Ovary (tissue), 9 donors: ENCODE data around the gene C12orf57. TPM values are rescaled to one million over a fixed set of nuclear protein-coding genes. Genes with fewer than 3 reads are reported as not detected.

Experiments used
- DNase-seq, 5 donors: peaks; one replicate each; pipeline ENCODE4 v3.0.0-alpha.2; 2019 to 2020
- H3K27ac ChIP-seq, 2 donors: fragments of 200-600 bp; one replicate each; pipeline versions ENCODE4 v1.5.1 to v1.8.0; 2019 to 2022
- H3K27me3 ChIP-seq: fragments of 200-600 bp; one replicate; pipeline ENCODE4 v1.8.0; 2022
- H3K36me3 ChIP-seq: fragments of 200-600 bp; sonication (generic); one replicate; pipeline ENCODE4 v1.5.1; 2019
- H3K4me1 ChIP-seq: one replicate; pipeline ENCODE4 v1.8.1; 2013; ENCODE audit warnings: mild to moderate bottlenecking, moderate library complexity; ENCODE audit not compliant: insufficient read depth
- H3K4me3 ChIP-seq: fragments of 200-600 bp; sonication (generic); one replicate; pipeline ENCODE4 v1.5.1; 2017
- H3K9me3 ChIP-seq, 2 donors: fragments of 200-600 bp in 1 of 2; sonication (generic) in 1 of 2; one replicate each; pipeline versions ENCODE4 v1.5.1 to v1.8.1; 2013 to 2019; ENCODE audit warnings: mild to moderate bottlenecking in 1 of 2, moderate library complexity in 1 of 2
- EP300 ChIP-seq: sonication (generic); formaldehyde crosslinking; IDR thresholded peaks from one replicate; pipeline ENCODE4 v1.6.1; 2017; ENCODE audit warnings: antibody characterized with exemption
- POLR2A ChIP-seq: fragments of 450-650 bp; IDR thresholded peaks from one replicate; pipeline ENCODE4 v1.6.1; 2017; ENCODE audit warnings: antibody characterized with exemption, mild to moderate bottlenecking, moderate library complexity
- WGBS, 3 donors: extraction: QIAGEN DNeasy Blood & Tissue Kit in 1 of 3; methylation state at CpG; one replicate each; pipeline versions ENCODE4 v1.1.5 to v1.1.7; 2013 to 2017; 5-methylcytosine and 5-hydroxymethylcytosine counted together
- intact Hi-C, 4 donors: fragments of 100-400 bp; cut with DNase I; formaldehyde crosslinking; loops; one replicate each; pipeline versions ENCODE4 v1.11.0 to v1.15.1; 2022 to 2023
- polyA plus RNA-seq, 2 donors: library from polyadenylated mRNA; stranded (reverse); fragments of 200-250 nt in 1 of 2; fragments of 350-450 nt in 1 of 2; fragmentation: Illumina TruSeq in 1 of 2; extraction: RNeasy Lipid Tissue Mini Kit (QIAGEN cat#74804) in 1 of 2; gene quantifications; one replicate each; pipeline ENCODE4 v1.2.3, GENCODE V29; 2013 to 2014
- total RNA-seq, 7 donors: library from RNA; depleted of rRNA in 2 of 7; stranded (reverse); fragments of >200 nt in 2 of 7; fragmentation: NEBNext Ultra II Directional in 3 of 7; extraction: Animal tissue kit (Norgen Biotek cat#: 25700) in 3 of 7; gene quantifications; one replicate each; pipeline versions ENCODE4 v1.1.0 to v1.2.4, GENCODE V29; 2016 to 2023
- TF ChIP-seq, protein P1 (sequence below), 3 donors: fragments of 450-650 bp in 2 of 3; fragments of 200-600 bp in 1 of 3; IDR thresholded peaks; one replicate each; pipeline versions ENCODE4 v1.5.1 to v1.8.0; 2016 to 2022; ENCODE audit warnings: antibody characterized with exemption in 3 of 3, mild to moderate bottlenecking in 1 of 3
- donor health status: DM: no; HTN: no; CAD: no; lungs with moderate emphysema.
- donor health status: DM: no; HTN: no; CAD: no.
- donor health status: Bipolar disorder and iron deficiency.
- donor health status: DM: yes; HTN: yes; CAD: no.
- donor health status: DM: no; HTN: no; CAD: no.
- donor health status: DM: yes; HTN: yes; CAD: no.

Gene C12orf57
- total and polyA plus RNA-seq, 9 donors = 40.3 to 1,838 (median 633) TPM

DNA sequence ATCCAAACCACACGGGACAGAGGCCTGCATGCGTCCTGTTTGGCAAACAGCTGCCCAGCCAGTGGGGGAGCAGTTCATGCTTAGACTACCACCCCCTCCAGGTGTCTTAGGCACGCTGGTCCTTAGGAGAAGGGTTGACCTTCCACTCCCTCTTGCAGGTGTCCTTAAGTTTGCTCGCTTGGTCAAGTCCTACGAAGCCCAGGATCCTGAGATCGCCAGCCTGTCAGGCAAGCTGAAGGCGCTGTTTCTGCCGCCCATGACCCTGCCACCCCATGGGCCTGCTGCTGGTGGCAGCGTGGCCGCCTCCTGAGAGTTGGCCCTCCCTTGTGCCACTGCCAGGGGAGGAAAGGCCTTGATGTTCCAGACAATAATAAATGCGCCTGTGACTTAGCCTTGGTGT lies 1.8 kb downstream of the C12orf57 start:
- 79 to 84% (median 82%) methylated on average over 11 of the region's 11 CpGs for WGBS, 3 donors
- TF ChIP-seq EP300 (no peak), POLR2A (no peak)
- TF ChIP-seq, protein P1, sequence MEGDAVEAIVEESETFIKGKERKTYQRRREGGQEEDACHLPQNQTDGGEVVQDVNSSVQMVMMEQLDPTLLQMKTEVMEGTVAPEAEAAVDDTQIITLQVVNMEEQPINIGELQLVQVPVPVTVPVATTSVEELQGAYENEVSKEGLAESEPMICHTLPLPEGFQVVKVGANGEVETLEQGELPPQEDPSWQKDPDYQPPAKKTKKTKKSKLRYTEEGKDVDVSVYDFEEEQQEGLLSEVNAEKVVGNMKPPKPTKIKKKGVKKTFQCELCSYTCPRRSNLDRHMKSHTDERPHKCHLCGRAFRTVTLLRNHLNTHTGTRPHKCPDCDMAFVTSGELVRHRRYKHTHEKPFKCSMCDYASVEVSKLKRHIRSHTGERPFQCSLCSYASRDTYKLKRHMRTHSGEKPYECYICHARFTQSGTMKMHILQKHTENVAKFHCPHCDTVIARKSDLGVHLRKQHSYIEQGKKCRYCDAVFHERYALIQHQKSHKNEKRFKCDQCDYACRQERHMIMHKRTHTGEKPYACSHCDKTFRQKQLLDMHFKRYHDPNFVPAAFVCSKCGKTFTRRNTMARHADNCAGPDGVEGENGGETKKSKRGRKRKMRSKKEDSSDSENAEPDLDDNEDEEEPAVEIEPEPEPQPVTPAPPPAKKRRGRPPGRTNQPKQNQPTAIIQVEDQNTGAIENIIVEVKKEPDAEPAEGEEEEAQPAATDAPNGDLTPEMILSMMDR (IDR thresholded peaks at IDR 0.05) = no peak
- no peak for DNase-seq

DNA sequence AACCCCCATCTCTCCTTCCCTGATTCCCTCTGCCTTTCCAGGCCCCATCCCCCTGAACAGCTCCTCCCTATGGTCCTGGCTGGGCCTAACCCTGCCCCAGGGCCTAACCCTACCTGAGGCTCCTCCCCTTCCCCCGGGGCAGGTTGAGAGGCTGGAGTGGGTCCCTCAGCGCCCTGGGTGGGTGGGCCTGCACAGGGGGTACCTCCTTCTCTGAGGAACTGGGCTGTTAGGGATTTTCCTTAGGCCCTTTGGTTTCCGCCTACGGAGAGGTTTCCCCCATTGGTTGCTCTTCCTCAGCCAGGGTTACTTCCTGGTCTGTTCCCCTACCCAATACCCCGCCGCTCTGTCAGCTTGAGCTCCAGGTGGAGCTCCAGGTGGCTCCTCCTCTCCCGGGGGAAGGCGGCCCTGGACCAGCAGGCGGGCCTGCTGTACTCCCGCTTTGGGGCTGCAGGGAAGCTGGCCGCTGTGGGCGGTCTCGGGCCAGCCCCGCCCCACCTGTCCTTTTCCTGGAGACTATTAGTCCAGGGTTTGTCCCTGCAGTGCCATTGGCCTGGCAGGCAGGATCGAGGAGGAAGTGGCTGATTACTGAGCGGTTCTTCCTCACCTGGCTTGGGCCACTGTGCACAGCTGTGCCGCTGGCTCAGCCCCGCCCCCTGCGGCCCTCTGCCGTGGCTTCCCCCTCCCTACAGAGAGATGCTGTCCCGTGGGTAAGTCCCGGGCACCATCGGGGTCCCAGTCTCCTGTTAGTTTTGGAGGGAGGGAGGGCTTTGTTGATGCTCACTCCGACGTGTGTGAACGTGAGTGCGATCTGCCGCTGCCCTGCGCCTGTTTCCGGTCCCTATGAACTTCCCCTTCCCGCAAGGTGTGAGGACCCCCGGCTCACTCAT lies 2.5 kb downstream of the C12orf57 start:
- Histone ChIP-seq H3K4me1 (peaks cover 12% of the 10 kb centered on the region), H3K4me3 (no peak overlapping the region), H3K36me3 (no peaks in the 10 kb centered on the region), H3K27ac (peak overlapping the region in 1 of 2 donors; percentile 23), H3K9me3 (no peaks in the 10 kb centered on the region), H3K27me3 (no peaks in the 10 kb centered on the region)
- peak in 4 of 5 donors; percentile 41 to 68 (median 54) for DNase-seq
- TF ChIP-seq EP300 = no peak
- no peak for TF ChIP-seq POLR2A
- TF ChIP-seq, protein P1 (IDR thresholded peaks at IDR 0.05) = no peak
- WGBS, 3 donors = 32 to 38% (median 35%) methylated on average over 31 to 32 of the region's 32 CpGs
- intact Hi-C loops = loop anchor here in 3 of 4 donors (5.0 kb wide), 1 partner anchor 166 kb away; no protein-coding TSS in a partner anchor

More for the DNA sequence above, 1.8 kb downstream of the C12orf57 start:
- Histone ChIP-seq H3K9me3 (no peaks in the 10 kb centered on the region), H3K4me3 (no peak overlapping the region), H3K27ac (no peak overlapping the region), H3K27me3 (no peaks in the 10 kb centered on the region), H3K36me3 (no peaks in the 10 kb centered on the region), H3K4me1 (peaks cover 12% of the 10 kb centered on the region)
- intact Hi-C loops = loop anchor here in 3 of 4 donors (2.0 to 5.0 kb wide), 2 partner anchors 19 to 167 kb away; no protein-coding TSS in a partner anchor

DNA sequence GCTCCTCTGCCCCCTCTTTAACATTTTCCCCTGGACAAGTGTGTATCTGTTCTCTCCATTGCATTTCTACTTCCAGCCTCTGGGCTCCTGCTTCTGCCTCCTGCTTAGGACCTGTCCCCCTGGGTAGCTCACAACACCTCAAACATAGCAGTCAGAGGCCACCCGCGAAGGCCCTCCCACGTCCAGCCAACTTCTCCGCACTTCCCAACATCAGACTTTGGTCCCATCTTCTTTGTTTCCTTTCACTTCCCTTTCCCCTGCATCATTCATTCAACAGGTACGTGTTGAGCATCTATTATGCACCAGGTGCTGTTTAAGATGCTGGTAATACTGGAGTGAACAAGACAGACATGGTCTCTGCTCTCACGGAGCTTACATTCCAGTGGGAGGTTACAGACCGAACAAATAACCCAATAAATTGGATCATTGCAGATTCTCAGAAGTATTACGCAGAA lies 3.1 kb downstream of the C12orf57 start:
- Histone ChIP-seq H3K27me3 (no peaks in the 10 kb centered on the region), H3K4me3 (no peak overlapping the region), H3K27ac (no peak overlapping the region), H3K4me1 (peaks cover 12% of the 10 kb centered on the region), H3K36me3 (no peaks in the 10 kb centered on the region), H3K9me3 (no peaks in the 10 kb centered on the region)
- no peak for TF ChIP-seq EP300
- no peak for TF ChIP-seq POLR2A
- TF ChIP-seq, protein P1 (IDR thresholded peaks at IDR 0.05) = no peak
- WGBS, 3 donors = 63 to 72% (median 66%) methylated on average over 8 of the region's 8 CpGs
- intact Hi-C loops = loop anchor here in 3 of 4 donors (5.0 kb wide), 1 partner anchor 165 kb away; no protein-coding TSS in a partner anchor
- DNase-seq = no peak

DNA sequence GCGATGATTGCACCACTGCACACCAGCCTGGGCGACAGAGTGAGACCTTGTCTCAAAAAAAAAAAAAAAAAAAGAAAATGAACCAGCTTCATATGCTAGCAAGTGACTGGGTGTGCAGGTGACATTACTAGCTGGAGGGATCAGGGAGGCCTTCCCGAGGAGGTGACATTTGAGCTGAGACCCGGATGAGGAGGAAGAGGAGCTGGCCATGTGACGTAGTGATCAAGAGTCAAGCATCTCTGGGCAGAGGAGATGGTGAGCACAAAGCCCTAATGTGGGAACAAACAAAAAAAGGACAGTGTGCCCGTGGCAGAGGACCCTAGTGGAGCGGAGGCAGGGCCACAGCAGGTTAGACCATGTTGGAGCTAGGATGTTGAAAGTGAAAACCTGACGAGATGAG lies 3.8 kb downstream of the C12orf57 start:
- Histone ChIP-seq H3K4me3 (no peak overlapping the region), H3K27ac (no peak overlapping the region), H3K4me1 (peaks cover 12% of the 10 kb centered on the region), H3K27me3 (no peaks in the 10 kb centered on the region), H3K9me3 (no peaks in the 10 kb centered on the region), H3K36me3 (no peaks in the 10 kb centered on the region)
- DNase-seq = no peak
- TF ChIP-seq EP300 (no peak), POLR2A (no peak)
- TF ChIP-seq, protein P1 (IDR thresholded peaks at IDR 0.05) = no peak
- WGBS, 3 donors = 83 to 87% (median 85%) methylated on average over 8 of the region's 8 CpGs
- intact Hi-C loops = loop anchor here in 3 of 4 donors (5.0 kb wide), 1 partner anchor 165 kb away; no protein-coding TSS in a partner anchor
